Body of pancreas (tissue), 4 donors: ENCODE results near the gene PRDM16. TPM values are rescaled to one million over a fixed set of nuclear protein-coding genes. Genes with fewer than 3 reads are reported as not detected.

ENCODE experiments used
- ATAC-seq: fragments of 150-250 bp; one replicate; pipeline ENCODE4 v1.9.1; 2016
- DNase-seq, 4 donors: peaks; one replicate each; pipeline ENCODE4 v3.0.0-alpha.2; 2019
- H3K27ac ChIP-seq, 4 donors: fragments of 200-600 bp; sonication (generic); 1 replicate in 3 of 4; 2 replicates in 1 of 4; pipeline versions ENCODE4 v1.5.1 to v1.6.1; 2016 to 2019; ENCODE audit warnings: mild to moderate bottlenecking in 1 of 4, mixed read lengths in 1 of 4, moderate library complexity in 1 of 4
- H3K27me3 ChIP-seq, 2 donors: fragments of 200-600 bp; sonication (generic); one replicate each; pipeline ENCODE4 v1.6.0; 2016; ENCODE audit warnings: mild to moderate bottlenecking in 1 of 2
- H3K36me3 ChIP-seq, 2 donors: fragments of 200-600 bp; sonication (generic); replicated peaks in 1 of 2; 2 replicates each; pipeline ENCODE4 v1.5.1; 2016; ENCODE audit warnings: low read depth in 2 of 2; ENCODE audit not compliant: insufficient read depth in 1 of 2
- H3K4me1 ChIP-seq: fragments of 200-600 bp; sonication (generic); one replicate; pipeline ENCODE4 v1.6.0; 2016
- H3K4me3 ChIP-seq, 2 donors: fragments of 200-600 bp; sonication (generic); 1 replicate in 1 of 2; 2 replicates in 1 of 2; pipeline ENCODE4 v1.5.1; 2016 to 2019
- H3K9me3 ChIP-seq, 3 donors: fragments of 200-600 bp; sonication (generic); 1 replicate in 2 of 3; 2 replicates in 1 of 3; pipeline ENCODE4 v1.5.1; 2016
- CTCF ChIP-seq, 7 experiments: fragments of 450-650 bp in 4 of 7; fragments of 200-600 bp in 3 of 7; sonication (generic) in 3 of 7; IDR thresholded peaks; one replicate each; pipeline ENCODE4 v1.5.1; 2016 to 2019; ENCODE audit warnings: antibody characterized with exemption in 7 of 7
- POLR2A ChIP-seq, 3 donors: fragments of 450-650 bp; IDR thresholded peaks; one replicate each; pipeline ENCODE4 v1.6.1; 2016; ENCODE audit warnings: antibody characterized with exemption in 3 of 3, mild to moderate bottlenecking in 2 of 3
- WGBS, 2 donors: methylation state at CpG; one replicate each; pipeline ENCODE4 v1.1.5; 2017; 5-methylcytosine and 5-hydroxymethylcytosine counted together
- intact Hi-C: fragments of 100-400 bp; cut with DNase I; formaldehyde crosslinking; loops from one replicate; pipeline ENCODE4 v1.15.1; 2023
- total RNA-seq, 2 donors: library from RNA; depleted of rRNA; stranded (reverse); fragments of >200 nt; gene quantifications; one replicate each; pipeline ENCODE4 v1.1.0, GENCODE V29; 2016

The PRDM16 gene
- total RNA-seq, 2 donors from 2014 or later, result 15.2 to 16.6 TPM

- WGBS, 2 donors, result 51 to 52% methylated on average over 26 to 46 of the region's 47 CpGs
- peak; percentile 68 to 85 (median 76) for DNase-seq
- Histone ChIP-seq H3K9me3 (no peaks in the 10 kb centered on the region), H3K36me3 (no peaks in the 10 kb centered on the region), H3K4me1 (peaks cover 40% of the 10 kb centered on the region), H3K4me3 (no peak overlapping the region), H3K27me3 (no peaks in the 10 kb centered on the region), H3K27ac (peak overlapping the region in 3 of 4 donors; percentile 28 to 76 (median 34))
- no peak for TF ChIP-seq CTCF (IDR thresholded peaks at IDR 0.05)
- TF ChIP-seq POLR2A (IDR thresholded peaks at IDR 0.05), result no peak
- intact Hi-C loops, result no loop called here
- ATAC-seq, result peak; percentile 77
Observed at GRCh38 chr1:3125546-3126368, 56.8 kb downstream of the PRDM16 start.

GRCh38 chr1:3126756-3127678 is 58.0 kb downstream of the PRDM16 start:
- DNase-seq, result peak in 1 of 4 donors; percentile 34
- intact Hi-C loops, result no loop called here

GRCh38 chr1:3127738-3128137 is 58.7 kb downstream of the PRDM16 start:
- DNase-seq, result no peak
- intact Hi-C loops, result no loop called here
- 75 to 88% methylated on average over 11 to 12 of the region's 12 CpGs for WGBS, 2 donors
- Histone ChIP-seq H3K4me3 (no peak overlapping the region), H3K27ac (peak overlapping the region; percentile 28 to 76 (median 31)), H3K4me1 (peaks cover 52% of the 10 kb centered on the region), H3K36me3 (no peaks in the 10 kb centered on the region), H3K9me3 (no peaks in the 10 kb centered on the region), H3K27me3 (no peaks in the 10 kb centered on the region)
- ATAC-seq, result no peak
- TF ChIP-seq CTCF (IDR thresholded peaks at IDR 0.05), result no peak
- TF ChIP-seq POLR2A (IDR thresholded peaks at IDR 0.05), result no peak

More at GRCh38 chr1:3126756-3127678, 58.0 kb downstream of the PRDM16 start:
- Histone ChIP-seq H3K27ac (peak overlapping the region; percentile 28 to 76 (median 31)), H3K9me3 (no peaks in the 10 kb centered on the region), H3K4me3 (no peak overlapping the region), H3K27me3 (no peaks in the 10 kb centered on the region), H3K4me1 (peaks cover 44% of the 10 kb centered on the region), H3K36me3 (no peaks in the 10 kb centered on the region)
- WGBS, 2 donors, result 41 to 49% methylated on average over 27 to 28 of the region's 28 CpGs
- TF ChIP-seq CTCF (IDR thresholded peaks at IDR 0.05) (no peak), POLR2A (IDR thresholded peaks at IDR 0.05) (no peak)
- ATAC-seq, result peak; percentile 19

GRCh38 chr1:3128431-3129132 is 59.6 kb downstream of the PRDM16 start:
- no peaks in the 10 kb centered on the region for H3K27me3 ChIP-seq
- ATAC-seq (no peak), DNase-seq (no peak)
- 92 to 94% methylated on average over 15 to 26 of the region's 26 CpGs for WGBS, 2 donors
- peaks cover 60% of the 10 kb centered on the region for H3K4me1 ChIP-seq
- TF ChIP-seq CTCF (IDR thresholded peaks at IDR 0.05), result no peak
- no peak for TF ChIP-seq POLR2A (IDR thresholded peaks at IDR 0.05)
- intact Hi-C loops, result no loop called here
- H3K27ac ChIP-seq, result no peak overlapping the region
- H3K9me3 ChIP-seq, result no peaks in the 10 kb centered on the region
- no peak overlapping the region for H3K4me3 ChIP-seq
- H3K36me3 ChIP-seq, result no peaks in the 10 kb centered on the region
